Stimulated activated CD8-positive, alpha-beta memory T cell treated with anti-CD3 and anti-CD28 coated beads, Interleukin-12 subunit alpha, Interleukin-12 subunit beta, amount 100 ng/mL, for 24 hours (primary cell): ENCODE data around the gene DDX27.

Source experiments
- DNase-seq: peaks from one replicate; pipeline ENCODE4 v3.0.0-alpha.2; 2020; ENCODE audit errors: extremely low read depth

DDX27 gene

GRCh38 chr20:49247792-49248191 lies 28.6 kb downstream of the DDX27 start:
- DNase-seq: no peak

- DNase-seq: no peak
Measured at GRCh38 chr20:49248301-49248700, 29.1 kb downstream of the DDX27 start.

GRCh38 chr20:49248879-49249665 lies 29.9 kb downstream of the DDX27 start:
- DNase-seq: no peak

- DNase-seq: no peak
Measured at GRCh38 chr20:49252556-49253350, 33.5 kb downstream of the DDX27 start.

- no peak for DNase-seq
Measured at GRCh38 chr20:49256261-49256660, 37.0 kb downstream of the DDX27 start.

- DNase-seq: no peak
Measured at GRCh38 chr20:49259284-49259683, 40.1 kb downstream of the DDX27 start.

GRCh38 chr20:49259799-49260198 lies 40.6 kb downstream of the DDX27 start:
- no peak for DNase-seq

- DNase-seq: no peak
Measured at GRCh38 chr20:49260218-49260617, 41.0 kb downstream of the DDX27 start.

- DNase-seq: no peak
Measured at GRCh38 chr20:49261173-49261572, 42.0 kb downstream of the DDX27 start.

GRCh38 chr20:49262444-49262843 lies 43.2 kb downstream of the DDX27 start:
- no peak for DNase-seq

- DNase-seq: no peak
Measured at GRCh38 chr20:49267327-49267726, 48.1 kb downstream of the DDX27 start.

- no peak for DNase-seq
Measured at GRCh38 chr20:49268600-49269365, 49.6 kb downstream of the DDX27 start.

- DNase-seq: no peak
Measured at GRCh38 chr20:49270177-49270576, 51.0 kb downstream of the DDX27 start.

- DNase-seq: no peak
Measured at GRCh38 chr20:49270736-49271135, 51.5 kb downstream of the DDX27 start.

GRCh38 chr20:49272654-49273053 lies 53.4 kb downstream of the DDX27 start:
- no peak for DNase-seq

GRCh38 chr20:49273696-49274277 lies 54.6 kb downstream of the DDX27 start:
- DNase-seq: no peak

- DNase-seq: no peak
Measured at GRCh38 chr20:49275216-49275615, 56.0 kb downstream of the DDX27 start.

GRCh38 chr20:49275636-49276035 lies 56.4 kb downstream of the DDX27 start:
- DNase-seq: no peak

GRCh38 chr20:49276161-49276960 lies 57.1 kb downstream of the DDX27 start:
- no peak for DNase-seq

GRCh38 chr20:49276961-49277785 lies 58.0 kb downstream of the DDX27 start:
- no peak for DNase-seq

- no peak for DNase-seq
Measured at GRCh38 chr20:49277786-49278035, 58.5 kb downstream of the DDX27 start.
